Endothelial cell of umbilical vein (primary cell): ENCODE data around the gene LHFPL6. TPM values are rescaled to one million over a fixed set of nuclear protein-coding genes. Genes with fewer than 3 reads are reported as not detected.

Experiments
- BruUV-seq: library from RNA; stranded (reverse); fragments of 400-500 nt; replicated peaks from 2 replicates; lab custom pipeline; 2021; lab: Mats Ljungman, UMichigan
- CTCF ChIA-PET: fragments of 300-600, 350-600 bp; sonication (Branson Sonifier 250); formaldehyde crosslinking; loops from one replicate; lab custom pipeline; 2021; ENCODE audit warnings: antibody characterized with exemption, inconsistent platforms; lab: Charles Lee
- POLR2A ChIA-PET: fragments of 300-600, 350-600 bp; sonication (Branson Sonifier 250); formaldehyde crosslinking; loops from one replicate; lab custom pipeline; 2021; ENCODE audit warnings: antibody characterized with exemption, inconsistent platforms; lab: Charles Lee
- DNase-seq: peaks from one replicate; pipeline ENCODE4 v3.0.0-alpha.2; 2011; ENCODE audit warnings: low read depth, low spot score
- FAIRE-seq: peaks from 2 replicates; lab custom pipeline; 2011; peaks lifted over from hg19 to GRCh38; lab: Jason Lieb, UNC
- H2AFZ ChIP-seq: 2 replicates; pipeline ENCODE4 v1.6.0; 2012; ENCODE audit warnings: low read depth, low read length, control low read depth, inconsistent platforms
- H3K27ac ChIP-seq: 2 replicates; pipeline ENCODE4 v1.5.1; 2011; ENCODE audit warnings: low read depth, mild to moderate bottlenecking, control low read depth, low read length, moderate library complexity; ENCODE audit not compliant: insufficient read depth
- H3K27me3 ChIP-seq, 2 experiments: 2 replicates each; pipeline versions ENCODE4 v1.6.0 to v1.6.1; 2011; ENCODE audit warnings: low read length in 2 of 2, mixed read lengths in 1 of 2; ENCODE audit not compliant: control insufficient read depth in 2 of 2, insufficient read depth in 2 of 2
- H3K36me3 ChIP-seq, 2 experiments: 2 replicates in 1 of 2; 3 replicates in 1 of 2; pipeline ENCODE4 v1.5.1; 2011; ENCODE audit warnings: low read length in 2 of 2, mild to moderate bottlenecking in 1 of 2, moderate library complexity in 1 of 2; ENCODE audit not compliant: control insufficient read depth in 2 of 2, insufficient read depth in 2 of 2; ENCODE audit errors: extremely low read depth in 1 of 2
- H3K4me1 ChIP-seq: 3 replicates; pipeline ENCODE4 v1.5.1; 2011; ENCODE audit warnings: mild to moderate bottlenecking, low read length; ENCODE audit not compliant: control insufficient read depth, insufficient read depth; ENCODE audit errors: extremely low read depth
- H3K4me2 ChIP-seq: 2 replicates; pipeline ENCODE4 v1.6.1; 2011; ENCODE audit warnings: low read length, control low read depth, mixed read lengths; ENCODE audit not compliant: insufficient read depth
- H3K4me3 ChIP-seq, 3 experiments: fragments of 200-600 bp in 1 of 3; sonication (generic), shearing (Covaris generic) in 1 of 3; replicated peaks in 1 of 3; 2 replicates each; pipeline ENCODE4 v1.5.1; 2011 to 2016; ENCODE audit warnings: control low read depth in 3 of 3, low read length in 3 of 3, mild to moderate bottlenecking in 2 of 3, inconsistent platforms in 1 of 3, low read depth in 1 of 3, moderate library complexity in 1 of 3; ENCODE audit not compliant: insufficient read depth in 1 of 3
- H3K79me2 ChIP-seq: 2 replicates; pipeline ENCODE4 v1.6.0; 2012; ENCODE audit warnings: low read length, inconsistent platforms; ENCODE audit not compliant: control insufficient read depth, insufficient read depth
- H3K9ac ChIP-seq: replicated peaks from 2 replicates; pipeline ENCODE3; 2011; ENCODE audit warnings: low read length, control low read depth; ENCODE audit not compliant: insufficient read depth; ENCODE audit errors: extremely low read depth
- H3K9me1 ChIP-seq: replicated peaks from 3 replicates; pipeline ENCODE4 v1.6.0; 2011; ENCODE audit warnings: mild to moderate bottlenecking, low read length; ENCODE audit not compliant: control insufficient read depth, insufficient read depth; ENCODE audit errors: extremely low read depth
- H3K9me3 ChIP-seq: replicated peaks from 2 replicates; pipeline ENCODE4 v1.5.1; 2012; ENCODE audit warnings: low read length, inconsistent platforms; ENCODE audit not compliant: control insufficient read depth, insufficient read depth
- H4K20me1 ChIP-seq: replicated peaks from 2 replicates; pipeline ENCODE3; 2011; ENCODE audit warnings: mild to moderate bottlenecking, low read length; ENCODE audit not compliant: control insufficient read depth, insufficient read depth; ENCODE audit errors: extremely low read depth
- EZH2 ChIP-seq: IDR thresholded peaks from 2 replicates; pipeline ENCODE4 v1.6.1; 2012; ENCODE audit warnings: borderline replicate concordance, low read depth, mild to moderate bottlenecking, moderate library complexity, low read length, inconsistent platforms; ENCODE audit not compliant: severe bottlenecking
- FOS ChIP-seq: IDR thresholded peaks from 2 replicates; pipeline ENCODE4 v1.6.1; 2011; ENCODE audit warnings: mild to moderate bottlenecking, low read length, moderate library complexity, borderline replicate concordance; ENCODE audit not compliant: insufficient read depth
- GATA2 ChIP-seq: IDR thresholded peaks from 2 replicates; pipeline ENCODE4 v1.7.0; 2011; ENCODE audit warnings: low read depth, mild to moderate bottlenecking, moderate library complexity, mixed read lengths, low read length; ENCODE audit not compliant: insufficient read length, insufficient read depth
- JUN ChIP-seq: IDR thresholded peaks from 2 replicates; pipeline ENCODE4 v1.6.1; 2011; ENCODE audit warnings: borderline replicate concordance, low read depth; ENCODE audit not compliant: insufficient read length, insufficient read depth
- MYC ChIP-seq: IDR thresholded peaks from one replicate; pipeline ENCODE4 v1.6.1; 2011; ENCODE audit warnings: mild to moderate bottlenecking, low read depth, low read length
- POLR2A ChIP-seq: IDR thresholded peaks from 2 replicates; pipeline ENCODE4 v1.6.1; 2012; ENCODE audit warnings: low read depth, mild to moderate bottlenecking, control low read depth, low read length
- POLR2AphosphoS5 ChIP-seq: IDR thresholded peaks from 2 replicates; pipeline ENCODE4 v1.6.1; 2012; ENCODE audit warnings: low read depth, mild to moderate bottlenecking, control low read depth, low read length, moderate library complexity; ENCODE audit not compliant: insufficient read depth
- dilution Hi-C: fragments of 300-500 bp; cut with MboI; formaldehyde crosslinking; loops from one replicate; pipeline ENCODE4 v1.15.0; 2019; ENCODE audit warnings: low sequenced_read_pairs; ENCODE audit not compliant: extremely low pct_ligation_motif_present
- intact Hi-C: fragments of 100-400 bp; cut with micrococcal nuclease; formaldehyde crosslinking; loops from one replicate; pipeline ENCODE4 v1.10.0; 2022
- polyA plus RNA-seq, 4 experiments: library from polyadenylated mRNA; depleted of rRNA in 3 of 4; stranded (reverse) in 3 of 4; unstranded in 1 of 4; fragments of >200 nt; gene quantifications; 2 replicates each; pipeline versions ENCODE4 v1.2.1 to v1.2.3, GENCODE V29; 2011 to 2012; ENCODE audit warnings: missing spikeins in 1 of 4
- total RNA-seq: library from RNA; stranded (reverse); gene quantifications from 2 replicates; pipeline ENCODE4 v1.2.3, GENCODE V29; 2021
- TF ChIP-seq, protein P1 (sequence below): IDR thresholded peaks from 2 replicates; pipeline ENCODE4 v1.6.1; 2011; ENCODE audit not compliant: insufficient read depth, insufficient read length
- TF ChIP-seq, protein P2 (sequence below), 2 donors: IDR thresholded peaks; 1 replicate in 1 of 2; 2 replicates in 1 of 2; pipeline ENCODE4 v1.5.1; 2011; ENCODE audit warnings: low read length in 2 of 2, mild to moderate bottlenecking in 2 of 2, moderate library complexity in 2 of 2, control low read depth in 1 of 2, inconsistent platforms in 1 of 2, low read depth in 1 of 2; ENCODE audit not compliant: insufficient read depth in 1 of 2; ENCODE audit errors: extremely low read depth in 1 of 2

The LHFPL6 gene
- total and polyA plus RNA-seq, 2 donors (not counting 3 experiments of a cell fraction or from before 2014, with no cell fraction given): 17.5 to 19.4 TPM

DNA sequence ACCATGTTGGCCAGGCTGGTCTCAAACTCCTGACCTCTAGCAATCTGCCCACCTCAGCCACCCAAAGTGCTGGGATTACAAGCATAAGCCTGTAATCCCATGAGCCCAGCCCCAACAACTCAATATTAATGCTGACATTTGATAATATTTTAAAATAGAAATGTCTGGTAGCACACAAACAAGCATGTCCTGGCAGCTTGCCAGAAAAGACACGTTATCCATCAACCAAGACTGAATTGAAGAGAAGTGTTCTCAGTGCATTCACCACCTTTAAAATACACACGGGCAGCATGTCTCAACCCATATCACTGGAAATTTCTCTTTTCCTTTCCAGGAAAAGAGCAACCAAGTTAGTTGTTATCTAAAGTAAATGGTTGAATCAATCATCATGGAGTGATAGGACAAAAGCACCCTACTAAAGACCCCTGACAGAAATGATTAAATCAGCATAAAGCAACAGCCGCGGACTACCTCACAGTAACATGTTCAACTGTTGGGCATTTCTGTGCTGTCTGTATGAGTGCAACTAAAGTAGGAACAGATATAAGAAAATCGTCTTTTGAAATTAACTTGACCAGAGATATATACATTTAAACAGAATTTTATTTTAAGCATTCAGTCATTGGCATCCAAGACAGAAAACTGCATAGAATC is 25.0 kb downstream of the LHFPL6 start:
- no peak overlapping the region for H3K9ac ChIP-seq
- DNase-seq (no peak), FAIRE-seq (no peak)
- TF ChIP-seq POLR2AphosphoS5: no peak
- TF ChIP-seq, protein P1, sequence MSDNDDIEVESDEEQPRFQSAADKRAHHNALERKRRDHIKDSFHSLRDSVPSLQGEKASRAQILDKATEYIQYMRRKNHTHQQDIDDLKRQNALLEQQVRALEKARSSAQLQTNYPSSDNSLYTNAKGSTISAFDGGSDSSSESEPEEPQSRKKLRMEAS: no peak
- no peak overlapping the region for H3K4me3 ChIP-seq
- H3K4me2 ChIP-seq: no peak overlapping the region
- POLR2A ChIA-PET: no interaction called here
- dilution Hi-C loops: no loop called here
- no peaks in the 10 kb centered on the region for H3K4me1 ChIP-seq
- H3K27ac ChIP-seq: no peak overlapping the region
- H3K9me3 ChIP-seq: no peaks in the 10 kb centered on the region
- no peaks in the 10 kb centered on the region for H3K27me3 ChIP-seq
- intact Hi-C loops: no loop called here
- H4K20me1 ChIP-seq: no peaks in the 10 kb centered on the region
- CTCF ChIA-PET: interaction anchor here (1.0 kb wide), 1 partner anchor 135 kb away, joined by 3 read pairs; no protein-coding TSS in a partner anchor
- H2AFZ ChIP-seq: no peak overlapping the region
- H3K9me1 ChIP-seq: no peaks in the 10 kb centered on the region
- no peaks in the 10 kb centered on the region for H3K79me2 ChIP-seq
- no TSS peak for BruUV-seq
- H3K36me3 ChIP-seq: no peaks in the 10 kb centered on the region

DNA sequence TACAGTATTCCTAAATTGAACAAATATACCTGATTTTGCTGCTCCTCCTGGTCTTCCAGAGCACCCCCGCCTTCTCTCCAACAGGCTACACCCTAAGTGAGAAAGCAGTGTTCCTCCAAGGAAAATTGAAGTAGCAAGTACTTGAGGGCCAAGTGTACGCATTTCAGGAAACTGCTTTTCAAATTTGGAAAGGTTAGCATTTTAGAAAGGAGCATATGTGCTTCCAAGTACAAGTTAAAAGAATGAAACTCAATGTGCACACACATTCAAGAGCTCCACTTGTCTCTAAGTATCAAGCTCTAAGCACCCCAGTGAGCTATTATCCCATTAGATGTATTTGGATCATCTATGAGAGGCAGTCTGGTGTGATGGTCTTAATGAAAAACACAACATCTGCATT is 25.8 kb downstream of the LHFPL6 start:
- intact Hi-C loops: no loop called here
- ChIA-PET CTCF (interaction anchor here (1.0 kb wide), 1 partner anchor 135 kb away, joined by 3 read pairs; no protein-coding TSS in a partner anchor), POLR2A (no interaction called here)
- BruUV-seq: no TSS peak
- Histone ChIP-seq H3K9me3 (no peaks in the 10 kb centered on the region), H3K9me1 (no peaks in the 10 kb centered on the region), H3K4me3 (no peak overlapping the region), H3K79me2 (no peaks in the 10 kb centered on the region), H3K27ac (no peak overlapping the region), H3K4me2 (no peak overlapping the region), H3K27me3 (no peaks in the 10 kb centered on the region), H3K36me3 (no peaks in the 10 kb centered on the region), H3K9ac (no peak overlapping the region), H2AFZ (no peak overlapping the region), H4K20me1 (no peaks in the 10 kb centered on the region), H3K4me1 (no peaks in the 10 kb centered on the region)
- dilution Hi-C loops: no loop called here
- TF ChIP-seq JUN (no peak), POLR2AphosphoS5 (no peak), GATA2 (no peak), POLR2A (no peak), MYC (no peak), EZH2 (no peak), FOS (no peak)
- TF ChIP-seq, protein P1: no peak
- TF ChIP-seq, protein P2, sequence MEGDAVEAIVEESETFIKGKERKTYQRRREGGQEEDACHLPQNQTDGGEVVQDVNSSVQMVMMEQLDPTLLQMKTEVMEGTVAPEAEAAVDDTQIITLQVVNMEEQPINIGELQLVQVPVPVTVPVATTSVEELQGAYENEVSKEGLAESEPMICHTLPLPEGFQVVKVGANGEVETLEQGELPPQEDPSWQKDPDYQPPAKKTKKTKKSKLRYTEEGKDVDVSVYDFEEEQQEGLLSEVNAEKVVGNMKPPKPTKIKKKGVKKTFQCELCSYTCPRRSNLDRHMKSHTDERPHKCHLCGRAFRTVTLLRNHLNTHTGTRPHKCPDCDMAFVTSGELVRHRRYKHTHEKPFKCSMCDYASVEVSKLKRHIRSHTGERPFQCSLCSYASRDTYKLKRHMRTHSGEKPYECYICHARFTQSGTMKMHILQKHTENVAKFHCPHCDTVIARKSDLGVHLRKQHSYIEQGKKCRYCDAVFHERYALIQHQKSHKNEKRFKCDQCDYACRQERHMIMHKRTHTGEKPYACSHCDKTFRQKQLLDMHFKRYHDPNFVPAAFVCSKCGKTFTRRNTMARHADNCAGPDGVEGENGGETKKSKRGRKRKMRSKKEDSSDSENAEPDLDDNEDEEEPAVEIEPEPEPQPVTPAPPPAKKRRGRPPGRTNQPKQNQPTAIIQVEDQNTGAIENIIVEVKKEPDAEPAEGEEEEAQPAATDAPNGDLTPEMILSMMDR (IDR thresholded peaks at IDR 0.05; ENCODE audit: extremely low read depth in 1 of 2, insufficient read depth in 1 of 2, low read depth in 1 of 2, low read length in 2 of 2): no peak
- no peak for FAIRE-seq
- DNase-seq: no peak
